H1 (cell line): Measurements from ENCODE around the gene ZFP69. TPM values are rescaled to one million over a fixed set of nuclear protein-coding genes. Genes with fewer than 3 reads are reported as not detected.
A peak's percentile ranks its signal among the peaks of the same experiment; 100 is the strongest.

ENCODE experiments used
- CTCF ChIA-PET: fragments of 300-600 bp; sonication (Branson Sonifier 250); formaldehyde crosslinking; loops from one replicate; lab custom pipeline; 2021; ENCODE audit not compliant: partially characterized antibody; lab: Charles Lee
- POLR2A ChIA-PET: fragments of 300-600 bp; sonication (Branson Sonifier 250); formaldehyde crosslinking; loops from one replicate; lab custom pipeline; 2021; ENCODE audit warnings: inconsistent platforms; ENCODE audit not compliant: partially characterized antibody; lab: Charles Lee
- DNase-seq, 2 experiments: peaks; one replicate each; pipeline versions ENCODE4 v3.0.0 to v3.0.0-alpha.2; 2010 to 2022; ENCODE audit warnings: low spot score in 2 of 2, low read depth in 1 of 2, mixed read lengths in 1 of 2
- FAIRE-seq: peaks from 2 replicates; lab custom pipeline; 2011; peaks lifted over from hg19 to GRCh38; lab: Jason Lieb, UNC
- H2AFZ ChIP-seq: 2 replicates; pipeline ENCODE4 v1.8.1; 2012; ENCODE audit warnings: low read length, inconsistent platforms
- H2AK5ac ChIP-seq: 2 replicates; pipeline ENCODE4 v1.6.1; 2013; ENCODE audit warnings: low read depth, low read length
- H2BK120ac ChIP-seq: replicated peaks from 2 replicates; pipeline ENCODE3; 2013; ENCODE audit warnings: low read depth, low read length, inconsistent platforms
- H2BK12ac ChIP-seq: 2 replicates; pipeline ENCODE4 v1.6.1; 2013; ENCODE audit warnings: low read depth, low read length
- H2BK15ac ChIP-seq: 2 replicates; pipeline ENCODE4 v1.6.1; 2013; ENCODE audit warnings: low read length
- H2BK20ac ChIP-seq: 2 replicates; pipeline ENCODE4 v1.6.1; 2013; ENCODE audit warnings: low read length
- H2BK5ac ChIP-seq: 2 replicates; pipeline ENCODE4 v1.6.1; 2013; ENCODE audit warnings: low read depth, low read length
- H3K14ac ChIP-seq: 2 replicates; pipeline ENCODE4 v1.6.1; 2013; ENCODE audit warnings: inconsistent platforms; ENCODE audit not compliant: insufficient read length
- H3K18ac ChIP-seq: 2 replicates; pipeline ENCODE4 v1.6.1; 2013; ENCODE audit warnings: low read length; ENCODE audit errors: extremely low read depth
- H3K23ac ChIP-seq: 2 replicates; pipeline ENCODE4 v1.6.1; 2013; ENCODE audit warnings: inconsistent platforms; ENCODE audit not compliant: insufficient read length
- H3K23me2 ChIP-seq: 2 replicates; pipeline ENCODE4 v1.6.1; 2013; ENCODE audit warnings: low read depth, low read length
- H3K27ac ChIP-seq: 2 replicates; pipeline ENCODE4 v1.6.1; 2011; ENCODE audit warnings: low read depth, low read length, inconsistent platforms
- H3K27me3 ChIP-seq, 4 experiments: replicated peaks in 1 of 4; 1 replicate in 1 of 4; 2 replicates in 3 of 4; pipeline versions ENCODE4 v1.6.1 to v1.8.1; 2011 to 2013; ENCODE audit warnings: low read length in 3 of 4, mild to moderate bottlenecking in 3 of 4, inconsistent platforms in 2 of 4, mixed read lengths in 2 of 4, moderate library complexity in 1 of 4; ENCODE audit not compliant: control insufficient read depth in 3 of 4, insufficient read depth in 3 of 4; ENCODE audit errors: extremely low read depth in 1 of 4
- H3K36me3 ChIP-seq, 4 experiments: 2 replicates each; pipeline versions ENCODE4 v1.6.1 to v1.8.1; 2011 to 2013; ENCODE audit warnings: mild to moderate bottlenecking in 4 of 4, low read length in 3 of 4, moderate library complexity in 2 of 4, control low read depth in 1 of 4, inconsistent platforms in 1 of 4; ENCODE audit not compliant: insufficient read depth in 4 of 4, control insufficient read depth in 2 of 4
- H3K4ac ChIP-seq: replicated peaks from 2 replicates; pipeline ENCODE3; 2013; ENCODE audit warnings: low read length, low read depth, mixed read lengths, inconsistent platforms; ENCODE audit not compliant: insufficient read length
- H3K4me1 ChIP-seq, 4 experiments: replicated peaks in 1 of 4; 1 replicate in 1 of 4; 2 replicates in 3 of 4; pipeline versions ENCODE4 v1.6.1 to v1.8.1; 2011 to 2013; ENCODE audit warnings: low read length in 3 of 4, inconsistent platforms in 2 of 4, mixed read lengths in 1 of 4; ENCODE audit not compliant: insufficient read depth in 4 of 4, control insufficient read depth in 3 of 4
- H3K4me2 ChIP-seq, 2 experiments: 2 replicates each; pipeline versions ENCODE4 v1.6.1 to v1.8.1; 2011 to 2013; ENCODE audit warnings: low read depth in 2 of 2, low read length in 2 of 2, control low read depth in 1 of 2, inconsistent platforms in 1 of 2, mild to moderate bottlenecking in 1 of 2; ENCODE audit not compliant: insufficient read depth in 1 of 2
- H3K4me3 ChIP-seq, 4 experiments: fragments of 200-600, 300-600 bp in 1 of 4; sonication (generic), shearing (Covaris generic), sonication (Bioruptor Twin) in 1 of 4; 2 replicates each; pipeline versions ENCODE4 v1.5.1 to v1.8.1; 2011 to 2016; ENCODE audit warnings: low read length in 4 of 4, low read depth in 3 of 4, control low read depth in 2 of 4, inconsistent platforms in 2 of 4, mild to moderate bottlenecking in 2 of 4, mixed read lengths in 1 of 4, moderate library complexity in 1 of 4; ENCODE audit not compliant: insufficient read depth in 2 of 4; ENCODE audit errors: extremely low read depth in 1 of 4
- H3K56ac ChIP-seq: replicated peaks from 2 replicates; pipeline ENCODE3; 2013; ENCODE audit warnings: low read depth, mild to moderate bottlenecking, mixed read lengths, low read length, inconsistent platforms; ENCODE audit not compliant: insufficient read length
- H3K79me1 ChIP-seq: 2 replicates; pipeline ENCODE4 v1.6.1; 2013; ENCODE audit warnings: low read depth, low read length, control low read depth
- H3K79me2 ChIP-seq, 2 experiments: 2 replicates each; pipeline versions ENCODE4 v1.6.1 to v1.8.1; 2012 to 2013; ENCODE audit warnings: low read length in 2 of 2, mild to moderate bottlenecking in 2 of 2, inconsistent platforms in 1 of 2; ENCODE audit not compliant: insufficient read depth in 2 of 2, control insufficient read depth in 1 of 2
- H3K9ac ChIP-seq, 4 experiments: replicated peaks in 1 of 4; 1 replicate in 1 of 4; 2 replicates in 3 of 4; pipeline versions ENCODE4 v1.6.1 to v1.8.1; 2011 to 2013; ENCODE audit warnings: low read depth in 3 of 4, low read length in 3 of 4, control low read depth in 2 of 4, mild to moderate bottlenecking in 2 of 4, moderate library complexity in 2 of 4, inconsistent platforms in 1 of 4; ENCODE audit errors: extremely low read depth in 1 of 4
- H3K9me3 ChIP-seq, 2 experiments: 2 replicates each; pipeline versions ENCODE4 v1.6.1 to v1.8.1; 2012 to 2013; ENCODE audit warnings: mild to moderate bottlenecking in 2 of 2, moderate library complexity in 2 of 2, control low read depth in 1 of 2, inconsistent platforms in 1 of 2, low read depth in 1 of 2, low read length in 1 of 2, mixed read lengths in 1 of 2; ENCODE audit not compliant: insufficient read depth in 2 of 2
- H4K20me1 ChIP-seq, 2 experiments: replicated peaks in 1 of 2; 2 replicates each; pipeline versions ENCODE3 to v1.8.1; 2011 to 2013; ENCODE audit warnings: inconsistent platforms in 2 of 2, low read length in 2 of 2, mild to moderate bottlenecking in 1 of 2; ENCODE audit not compliant: insufficient read depth in 2 of 2, control insufficient read depth in 1 of 2
- H4K5ac ChIP-seq: 2 replicates; pipeline ENCODE4 v1.6.1; 2013; ENCODE audit warnings: low read length, low read depth, mixed read lengths, inconsistent platforms; ENCODE audit not compliant: insufficient read length
- H4K8ac ChIP-seq: 2 replicates; pipeline ENCODE4 v1.8.0; 2013; ENCODE audit warnings: mild to moderate bottlenecking, moderate library complexity, low read length, inconsistent platforms; ENCODE audit not compliant: insufficient read depth; ENCODE audit errors: extremely low read depth
- H4K91ac ChIP-seq: replicated peaks from 2 replicates; pipeline ENCODE3; 2013; ENCODE audit warnings: low read length, mixed read lengths, inconsistent platforms; ENCODE audit not compliant: insufficient read length
- ASH2L ChIP-seq: fragments of 200-600, 300-600 bp; sonication (generic); IDR thresholded peaks from one replicate; pipeline ENCODE4 v1.7.1; 2017; ENCODE audit warnings: low read length
- BRCA1 ChIP-seq: IDR thresholded peaks from 2 replicates; pipeline ENCODE4 v1.6.1; 2012; ENCODE audit warnings: low read depth, low read length, improper control_type of control experiment
- HDAC6 ChIP-seq: IDR thresholded peaks from one replicate; pipeline ENCODE4 v1.7.1; 2012; ENCODE audit warnings: low read depth, mild to moderate bottlenecking, inconsistent platforms, low read length, moderate library complexity
- SIN3A ChIP-seq, 2 experiments: IDR thresholded peaks in 1 of 2; conservative IDR thresholded peaks in 1 of 2; 2 replicates each; pipeline ENCODE4 v1.6.1; 2011 to 2012; ENCODE audit warnings: low read length in 2 of 2, improper control_type of control experiment in 1 of 2, low read depth in 1 of 2, mild to moderate bottlenecking in 1 of 2
- USF2 ChIP-seq: IDR thresholded peaks from 2 replicates; pipeline ENCODE4 v1.6.1; 2011; ENCODE audit warnings: low read length, improper control_type of control experiment
- WGBS, 2 experiments: shearing (Covaris generic) in 1 of 2; methylation state at CpG; one replicate each; pipeline versions ENCODE4 v1.1.6 to v1.1.7; 2013 to 2015; ENCODE audit warnings: low lambda C conversion rate in 2 of 2, mixed read lengths in 2 of 2, inconsistent platforms in 1 of 2, low coverage in 1 of 2, missing lambda C conversion rate in 1 of 2; ENCODE audit not compliant: insufficient replicate concordance in 2 of 2, insufficient coverage in 1 of 2, insufficient read length in 1 of 2; ENCODE audit errors: extremely low coverage in 1 of 2, missing lambda C conversion rate in 1 of 2; 5-methylcytosine and 5-hydroxymethylcytosine counted together
- polyA plus RNA-seq, 7 experiments: library from polyadenylated mRNA; depleted of rRNA in 3 of 7; stranded (reverse) in 5 of 7; unstranded in 2 of 7; fragments of >200 nt in 5 of 7; fragments of 200-250 nt in 2 of 7; gene quantifications; 1 replicate in 5 of 7; 2 replicates in 1 of 7; 4 replicates in 1 of 7; pipeline versions ENCODE4 v1.2.1 to v1.2.3, GENCODE V29; 2011 to 2013; ENCODE audit warnings: missing spikeins in 2 of 7, mixed read lengths in 2 of 7
- total RNA-seq: library from RNA; stranded (reverse); fragmentation: NEBNext Ultra II Directional; extraction: Animal tissue kit (Norgen Biotek cat#: 25700); gene quantifications from 2 replicates; pipeline ENCODE4 v1.2.1, GENCODE V29; 2021

ZFP69 gene
- total and polyA plus RNA-seq, 2 of the 8 experiments (the other 6 are each of a cell fraction or from before 2014, with no cell fraction given) = 1.0 to 4.3 TPM

DNA sequence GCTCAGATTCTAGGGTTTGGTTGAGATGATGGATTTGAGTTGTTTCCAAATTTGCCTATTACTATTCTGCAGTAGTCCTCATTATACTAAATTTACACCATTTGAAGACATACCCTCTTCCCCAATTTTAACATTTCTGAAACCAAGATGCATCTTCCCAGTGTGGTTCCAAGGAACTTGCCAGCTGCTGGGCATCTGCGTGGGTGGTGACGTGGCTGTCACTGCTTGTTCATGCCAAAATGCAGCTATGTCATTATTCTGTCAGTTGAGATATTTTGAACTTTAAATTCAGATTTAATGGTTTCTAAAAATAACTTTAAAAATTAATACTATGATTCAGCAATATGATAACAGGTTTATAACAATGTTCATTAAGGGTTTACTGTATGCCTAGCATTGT lies 1.2 kb downstream of the ZFP69 start:
- peaks cover 0 to 3% (median 0%) of the 10 kb centered on the region in 4 experiments; a peak in 1 of 7 replicates for H3K27me3 ChIP-seq
- ChIA-PET CTCF (interaction anchor here (1.2 to 1.9 kb wide), 2 partner anchors 20 to 54 kb away, joined by 3 to 9 read pairs; partner anchors contain the start of gene ZNF684), POLR2A (interaction anchor here (0.9 to 1.8 kb wide), 5 partner anchors 9 to 30 kb away, joined by 3 to 6 read pairs (median 3); partner anchors contain the start of gene EXO5)
- no peak overlapping the region for H4K5ac ChIP-seq
- H3K4me1 ChIP-seq = peaks cover 0 to 4% (median 0%) of the 10 kb centered on the region in 4 experiments; a peak in 1 of 7 replicates
- FAIRE-seq (no peak), DNase-seq (no peak)
- no peak overlapping the region for H2BK12ac ChIP-seq
- peaks cover 7% of the 10 kb centered on the region for H3K23me2 ChIP-seq
- H2BK5ac ChIP-seq = no peak overlapping the region
- H2BK120ac ChIP-seq = no peak overlapping the region
- H4K8ac ChIP-seq = no peak overlapping the region
- H3K18ac ChIP-seq = no peak overlapping the region
- H3K36me3 ChIP-seq = no peaks in the 10 kb centered on the region; a peak in 1 of 8 replicates
- WGBS, 2 experiments = 87% methylated on average over 2 of the region's 2 CpGs; no CpG with 5 or more reads in 1 of the 2 experiments
- H3K79me1 ChIP-seq = no peaks in the 10 kb centered on the region
- H3K27ac ChIP-seq = no peak overlapping the region
- TF ChIP-seq ASH2L (no peak), SIN3A (conservative IDR thresholded peaks at IDR 0.05 in 1 of 2, IDR thresholded peaks at IDR 0.05 in 1 of 2; ENCODE audit: low read depth in 1 of 2, low read length in 2 of 2) (no peak), HDAC6 (no peak), BRCA1 (no peak), USF2 (no peak)
- peak overlapping the region in 2 of 4 experiments; percentile 77 to 81; a peak in 3 of 8 replicates for H3K4me3 ChIP-seq
- no peak overlapping the region for H3K9ac ChIP-seq
- peaks cover 5 to 9% of the 10 kb centered on the region in 2 experiments for H3K9me3 ChIP-seq
- H2BK20ac ChIP-seq = no peak overlapping the region
- no peak overlapping the region for H3K14ac ChIP-seq
- H3K4ac ChIP-seq = no peak overlapping the region
- H3K79me2 ChIP-seq = no peaks in the 10 kb centered on the region
- H3K4me2 ChIP-seq = peak overlapping the region; percentile 92 to 93
- H2AK5ac ChIP-seq = no peak overlapping the region
- H3K23ac ChIP-seq = no peak overlapping the region
- H4K91ac ChIP-seq = no peak overlapping the region
- no peak overlapping the region for H3K56ac ChIP-seq
- H4K20me1 ChIP-seq = peaks cover 0 to 2% of the 10 kb centered on the region in 2 experiments
- no peak overlapping the region for H2BK15ac ChIP-seq
- 0 out of 2 replicates have a peak overlapping the region, but pooled peaks have one; percentile 38 for H2AFZ ChIP-seq
